A172 (cell line): ENCODE results near the gene IL21. TPM values are rescaled to one million over a fixed set of nuclear protein-coding genes. Genes with fewer than 3 reads are reported as not detected.
A peak's percentile ranks its signal among the peaks of the same experiment; 100 is the strongest.
"Not testable (repeated sequence)": the region's sequence is repeated elsewhere in the genome, so short reads cannot be mapped to it uniquely, and the experiment has no call there.

Source experiments
- DNase-seq: peaks from one replicate; pipeline ENCODE4 v3.0.0-alpha.2; 2015; ENCODE audit warnings: low spot score
- total RNA-seq: library from RNA; depleted of rRNA; stranded (reverse); fragments of >200 nt; shearing (Covaris generic); gene quantifications from 2 replicates; pipeline ENCODE4 v1.2.3, GENCODE V29; 2014; rRNA removed

The IL21 gene
- total RNA-seq, 1 experiment from 2014 or later: not detected

- DNase-seq: peak; percentile 42
Observed at GRCh38 chr4:122577808-122578781, 42.8 kb downstream of the IL21 start.

- DNase-seq: no peak
Observed at GRCh38 chr4:122577189-122577553, 43.7 kb downstream of the IL21 start.

- peak; percentile 50 for DNase-seq
Observed at GRCh38 chr4:122576261-122577188, 44.3 kb downstream of the IL21 start.

GRCh38 chr4:122574347-122574746, 46.5 kb downstream of the IL21 start:
- not testable (repeated sequence) for DNase-seq

- no peak for DNase-seq
Observed at GRCh38 chr4:122562449-122562848, 58.4 kb downstream of the IL21 start.

Other genes starting within 250 kb of the IL21 start
- gene ADAD1, start 242.1 kb downstream of the IL21 start, total RNA-seq: not detected in 2 replicates
- not detected in 2 replicates for gene IL2, start 164.3 kb downstream of the IL21 start, total RNA-seq
- 3.3 and 5.2 TPM in 2 replicates for gene BBS12, start 111.6 kb upstream of the IL21 start, total RNA-seq
- 188 and 216 TPM in 2 replicates for gene FGF2, start 205.8 kb upstream of the IL21 start, total RNA-seq